OCI-LY7 (cell line): Measurements from ENCODE around the gene RCVRN.

Experiments
- EZH2phosphoT487 ChIP-seq: fragments of 200-600 bp; sonication (generic); IDR thresholded peaks from 2 replicates; pipeline ENCODE4 v1.6.1; 2018; ENCODE audit warnings: low read depth, borderline replicate concordance, mild to moderate bottlenecking, mixed run types, antibody characterized with exemption, low read length, moderate library complexity, mixed read lengths
- TF ChIP-seq, protein P1 (sequence below): fragments of 200-600 bp; sonication (generic); conservative IDR thresholded peaks from 2 replicates; pipeline ENCODE4 v1.5.1; 2014; ENCODE audit warnings: mild to moderate bottlenecking, antibody characterized with exemption, low read length, moderate library complexity, mixed read lengths

DNA sequence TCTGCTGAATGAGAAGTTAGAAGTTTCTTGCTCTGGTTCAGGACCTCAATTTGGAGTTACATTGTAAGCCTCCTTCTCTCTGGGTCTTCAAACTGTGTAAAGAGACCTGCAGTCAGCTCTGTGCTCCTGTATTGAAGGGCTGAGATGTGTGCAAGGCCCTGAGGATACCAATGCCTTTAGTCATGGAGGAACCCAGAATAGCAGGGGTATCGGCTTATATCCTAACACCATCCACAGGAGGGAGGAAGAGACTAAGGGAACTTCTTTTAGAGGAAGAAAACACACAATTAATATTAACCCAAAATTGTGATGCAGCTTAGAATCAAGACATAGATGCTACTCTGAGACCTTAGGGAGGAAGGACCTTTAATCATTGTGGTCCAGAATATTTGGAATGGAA is 42.9 kb downstream of the RCVRN start:
- TF ChIP-seq, protein P1, sequence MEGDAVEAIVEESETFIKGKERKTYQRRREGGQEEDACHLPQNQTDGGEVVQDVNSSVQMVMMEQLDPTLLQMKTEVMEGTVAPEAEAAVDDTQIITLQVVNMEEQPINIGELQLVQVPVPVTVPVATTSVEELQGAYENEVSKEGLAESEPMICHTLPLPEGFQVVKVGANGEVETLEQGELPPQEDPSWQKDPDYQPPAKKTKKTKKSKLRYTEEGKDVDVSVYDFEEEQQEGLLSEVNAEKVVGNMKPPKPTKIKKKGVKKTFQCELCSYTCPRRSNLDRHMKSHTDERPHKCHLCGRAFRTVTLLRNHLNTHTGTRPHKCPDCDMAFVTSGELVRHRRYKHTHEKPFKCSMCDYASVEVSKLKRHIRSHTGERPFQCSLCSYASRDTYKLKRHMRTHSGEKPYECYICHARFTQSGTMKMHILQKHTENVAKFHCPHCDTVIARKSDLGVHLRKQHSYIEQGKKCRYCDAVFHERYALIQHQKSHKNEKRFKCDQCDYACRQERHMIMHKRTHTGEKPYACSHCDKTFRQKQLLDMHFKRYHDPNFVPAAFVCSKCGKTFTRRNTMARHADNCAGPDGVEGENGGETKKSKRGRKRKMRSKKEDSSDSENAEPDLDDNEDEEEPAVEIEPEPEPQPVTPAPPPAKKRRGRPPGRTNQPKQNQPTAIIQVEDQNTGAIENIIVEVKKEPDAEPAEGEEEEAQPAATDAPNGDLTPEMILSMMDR, result no peak
- TF ChIP-seq EZH2phosphoT487, result no peak
